ENCODE results near the gene PTPRD.

PTPRD gene

GRCh38 chr9:9565700-9566099, 1047.1 kb downstream of the PTPRD start:
- H3K4me3 ChIP-seq (ENCODE audit: low read depth, low read length), result no peak overlapping the region
- no peak for TF ChIP-seq CTCF (IDR thresholded peaks at IDR 0.05; ENCODE audit: insufficient read depth, low read depth, low read length, missing control alignments)
- no peak for DNase-seq (ENCODE audit: low read depth)

DNA sequence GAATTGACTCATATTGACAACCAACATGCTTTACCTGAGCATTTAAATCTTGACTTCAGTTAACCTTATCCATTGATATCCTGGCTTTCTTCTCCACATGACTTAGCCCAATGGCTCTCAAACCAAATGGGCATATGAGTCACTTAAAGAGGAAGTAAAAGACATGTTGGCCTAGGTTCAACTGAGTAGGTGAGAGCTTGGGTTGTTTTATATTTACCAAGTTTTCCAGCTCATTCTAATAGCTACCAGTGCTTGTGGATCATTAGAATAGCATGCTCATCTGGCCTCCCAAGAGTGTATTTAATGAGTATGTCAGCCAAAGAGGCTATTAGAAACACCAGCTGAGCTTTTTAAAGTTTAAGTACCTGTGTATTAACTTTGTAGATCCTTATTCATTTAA, 1049.0 kb downstream of the PTPRD start:
- DNase-seq (ENCODE audit: low read depth), result no peak
- TF ChIP-seq CTCF (IDR thresholded peaks at IDR 0.05; ENCODE audit: insufficient read depth, low read depth, low read length, missing control alignments), result no peak
- H3K4me3 ChIP-seq (ENCODE audit: low read depth, low read length), result no peak overlapping the region

DNA sequence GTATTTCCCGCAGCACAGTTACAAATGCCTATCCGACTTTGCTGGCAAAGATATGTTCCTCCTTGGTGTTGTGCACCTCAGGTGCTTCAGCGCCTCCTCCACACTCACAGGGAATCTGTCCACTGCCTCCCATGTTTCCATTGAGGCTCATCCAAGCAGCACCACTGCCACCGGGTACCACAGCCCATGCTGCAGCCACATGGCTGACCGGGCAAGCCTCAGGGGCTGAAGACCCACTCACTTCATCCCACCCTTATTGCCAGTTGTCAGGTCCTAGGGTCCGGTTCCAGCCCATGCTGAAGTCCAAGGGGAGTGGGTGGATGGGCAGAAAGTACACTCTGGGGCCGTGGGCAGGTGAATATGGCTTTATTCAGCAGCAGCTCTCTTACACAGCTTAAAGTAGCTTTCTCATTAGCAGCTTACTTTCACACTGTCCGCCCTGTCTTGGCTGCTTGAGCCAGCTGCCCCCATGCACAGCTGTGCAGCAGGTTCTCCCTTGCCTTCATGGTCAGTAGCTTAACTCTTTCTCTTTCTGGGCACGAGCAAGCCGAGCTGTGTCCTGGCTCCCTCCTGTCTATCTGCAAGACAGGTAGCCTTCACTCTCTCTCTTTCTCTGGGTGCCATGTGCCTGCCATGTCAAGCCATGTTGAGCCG, 1052.3 kb downstream of the PTPRD start:
- DNase-seq (ENCODE audit: low read depth), result no peak
- no peak for TF ChIP-seq CTCF (IDR thresholded peaks at IDR 0.05; ENCODE audit: insufficient read depth, low read depth, low read length, missing control alignments)

DNA sequence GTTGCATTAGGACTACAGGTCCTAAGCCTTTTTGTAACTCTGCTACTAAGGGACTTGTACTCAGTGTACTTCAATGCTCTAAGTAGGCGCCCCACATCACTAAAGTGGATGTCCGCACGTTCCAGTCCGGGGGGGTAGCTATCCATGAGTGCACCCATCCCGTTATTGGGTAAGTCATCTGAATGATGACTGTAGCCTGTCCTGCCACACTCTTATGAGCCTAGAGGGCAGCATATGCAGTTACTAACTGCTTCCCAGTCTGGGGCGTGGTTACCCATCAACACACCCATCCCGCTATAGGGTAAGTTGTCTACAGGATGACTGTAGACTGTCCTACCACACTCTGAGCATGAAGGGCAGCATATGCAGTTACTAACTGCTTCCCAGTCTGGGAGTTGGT, 1053.9 kb downstream of the PTPRD start:
- no peak for TF ChIP-seq CTCF (IDR thresholded peaks at IDR 0.05; ENCODE audit: insufficient read depth, low read depth, low read length, missing control alignments)

More for the DNA sequence above, 1052.3 kb downstream of the PTPRD start:
- no peak overlapping the region for H3K4me3 ChIP-seq (ENCODE audit: low read depth, low read length)

DNA sequence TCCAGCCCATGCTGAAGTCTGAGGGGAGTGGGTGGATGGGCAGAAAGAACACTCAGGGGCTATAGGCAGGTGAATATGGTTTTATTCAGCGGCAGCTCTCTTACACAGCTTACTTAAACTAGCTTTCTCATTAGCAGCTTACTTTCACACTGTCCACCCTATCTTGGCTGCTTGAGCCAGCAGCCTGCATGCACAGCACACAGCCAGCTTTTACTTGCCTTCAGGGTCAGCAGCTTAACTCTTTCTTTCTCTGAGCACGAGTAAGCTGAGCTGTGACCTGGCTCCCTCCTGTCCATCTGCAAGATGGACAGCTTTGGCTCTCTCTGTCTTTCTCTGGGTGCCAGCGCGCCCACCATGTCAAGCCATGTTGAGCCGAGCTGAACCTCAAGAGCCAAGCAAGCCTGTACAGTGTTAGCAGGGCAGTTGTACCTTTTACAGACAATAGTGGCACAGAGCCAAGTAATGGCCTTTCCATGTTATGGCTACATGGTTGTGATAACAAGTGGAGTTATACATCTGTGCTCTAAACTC, 1054.9 kb downstream of the PTPRD start:
- H3K4me3 ChIP-seq (ENCODE audit: low read depth, low read length), result no peak overlapping the region
- DNase-seq (ENCODE audit: low read depth), result no peak
- TF ChIP-seq CTCF (IDR thresholded peaks at IDR 0.05; ENCODE audit: insufficient read depth, low read depth, low read length, missing control alignments), result no peak

More for the DNA sequence above, 1053.9 kb downstream of the PTPRD start:
- no peak overlapping the region for H3K4me3 ChIP-seq (ENCODE audit: low read depth, low read length)
- DNase-seq (ENCODE audit: low read depth), result no peak

- no peak overlapping the region for H3K4me3 ChIP-seq (ENCODE audit: low read depth, low read length)
- no peak for TF ChIP-seq CTCF (IDR thresholded peaks at IDR 0.05; ENCODE audit: insufficient read depth, low read depth, low read length, missing control alignments)
- no peak for DNase-seq (ENCODE audit: low read depth)
These were observed 1055.7 kb downstream of the PTPRD start for GRCh38 chr9:9556865-9557803.
